Measurements from ENCODE around the gene ING5.
A peak's percentile ranks its signal among the peaks of the same experiment; 100 is the strongest.

ING5 gene

GRCh38 chr2:241729868-241730267, 28.0 kb downstream of the ING5 start:
- TF ChIP-seq CTCF (IDR thresholded peaks at IDR 0.05), result no peak

- TF ChIP-seq CTCF (IDR thresholded peaks at IDR 0.05), result no peak
Measured at GRCh38 chr2:241730671-241731293, 28.9 kb downstream of the ING5 start.

GRCh38 chr2:241732513-241733186, 30.8 kb downstream of the ING5 start:
- TF ChIP-seq CTCF (IDR thresholded peaks at IDR 0.05), result peak; percentile 42; the same call in 1 of the 2 replicates

- no peak for TF ChIP-seq CTCF (IDR thresholded peaks at IDR 0.05)
Measured at GRCh38 chr2:241733391-241734207, 31.8 kb downstream of the ING5 start.

GRCh38 chr2:241734208-241734466, 32.3 kb downstream of the ING5 start:
- TF ChIP-seq CTCF (IDR thresholded peaks at IDR 0.05), result no peak

- no peak for TF ChIP-seq CTCF (IDR thresholded peaks at IDR 0.05)
Measured at GRCh38 chr2:241734467-241735208, 32.8 kb downstream of the ING5 start, which contains the start of gene D2HGDH. D2HGDH (plus strand) TSS chr2:241734630; CDS start chr2:241735225, 595 bp downstream.

- TF ChIP-seq CTCF (IDR thresholded peaks at IDR 0.05), result no peak
Measured at GRCh38 chr2:241736111-241736510, 34.3 kb downstream of the ING5 start.

All from LNCAP (cell line).